H9 (cell line): ENCODE results near the gene DCUN1D4. TPM values are rescaled to one million over a fixed set of nuclear protein-coding genes. Genes with fewer than 3 reads are reported as not detected.

Source experiments
- DNase-seq: peaks from one replicate; pipeline ENCODE4 v3.0.0-alpha.2; 2017
- H2AFZ ChIP-seq: one replicate; pipeline ENCODE4 v1.6.1; 2013; ENCODE audit warnings: mild to moderate bottlenecking, low read length, control low read depth, moderate library complexity
- H2AK5ac ChIP-seq: 2 replicates; pipeline ENCODE4 v1.6.1; 2013; ENCODE audit warnings: low read length, control low read depth, mixed read lengths; ENCODE audit not compliant: insufficient read length
- H2BK120ac ChIP-seq: one replicate; pipeline ENCODE4 v1.6.1; 2013; ENCODE audit warnings: low read depth, mild to moderate bottlenecking, low read length, control low read depth, inconsistent platforms; ENCODE audit not compliant: poor library complexity, severe bottlenecking
- H2BK12ac ChIP-seq: 2 replicates; pipeline ENCODE4 v1.6.1; 2013; ENCODE audit warnings: low read length, control low read depth, mixed read lengths, low read depth; ENCODE audit not compliant: insufficient read length
- H2BK15ac ChIP-seq: 2 replicates; pipeline ENCODE4 v1.6.1; 2013; ENCODE audit warnings: low read depth, low read length, control low read depth
- H2BK20ac ChIP-seq: one replicate; pipeline ENCODE4 v1.6.1; 2013; ENCODE audit warnings: low read depth, mild to moderate bottlenecking, low read length, control low read depth, inconsistent platforms; ENCODE audit not compliant: poor library complexity, severe bottlenecking
- H2BK5ac ChIP-seq: 2 replicates; pipeline ENCODE4 v1.6.1; 2013; ENCODE audit warnings: low read length, control low read depth, mixed read lengths; ENCODE audit not compliant: insufficient read length
- H3K14ac ChIP-seq: 2 replicates; pipeline ENCODE4 v1.6.1; 2013; ENCODE audit warnings: low read length, control low read depth; ENCODE audit not compliant: insufficient read depth
- H3K18ac ChIP-seq: 2 replicates; pipeline ENCODE4 v1.6.1; 2013; ENCODE audit warnings: low read depth, mild to moderate bottlenecking, mixed read lengths, low read length, control low read depth; ENCODE audit not compliant: insufficient read length
- H3K23ac ChIP-seq: 2 replicates; pipeline ENCODE4 v1.6.1; 2013; ENCODE audit warnings: low read length, control low read depth, mixed read lengths, low read depth; ENCODE audit not compliant: insufficient read length
- H3K23me2 ChIP-seq: 2 replicates; pipeline ENCODE4 v1.6.1; 2013; ENCODE audit warnings: low read depth, mild to moderate bottlenecking, mixed read lengths, low read length, control low read depth; ENCODE audit not compliant: insufficient read length, poor library complexity, severe bottlenecking
- H3K27ac ChIP-seq: 2 replicates; pipeline ENCODE4 v1.5.1; 2013; ENCODE audit warnings: low read length, control low read depth, mixed read lengths, low read depth; ENCODE audit not compliant: insufficient read length
- H3K27me3 ChIP-seq: 2 replicates; pipeline ENCODE4 v1.6.1; 2013; ENCODE audit warnings: low read length, control low read depth, inconsistent platforms; ENCODE audit not compliant: insufficient read depth
- H3K4ac ChIP-seq: 2 replicates; pipeline ENCODE4 v1.6.1; 2013; ENCODE audit warnings: low read depth, mild to moderate bottlenecking, control low read depth, inconsistent platforms, low read length, moderate library complexity
- H3K4me1 ChIP-seq: 2 replicates; pipeline ENCODE4 v1.6.1; 2013; ENCODE audit warnings: low read length, control low read depth, inconsistent platforms; ENCODE audit not compliant: insufficient read depth
- H3K4me2 ChIP-seq: 2 replicates; pipeline ENCODE4 v1.6.1; 2013; ENCODE audit warnings: low read length, control low read depth, mixed read lengths; ENCODE audit not compliant: insufficient read length, insufficient read depth
- H3K56ac ChIP-seq: 2 replicates; pipeline ENCODE4 v1.6.1; 2013; ENCODE audit warnings: low read depth, mild to moderate bottlenecking, mixed read lengths, low read length, control low read depth; ENCODE audit not compliant: insufficient read length
- H3K79me1 ChIP-seq: 2 replicates; pipeline ENCODE4 v1.6.1; 2013; ENCODE audit warnings: low read depth, mild to moderate bottlenecking, moderate library complexity, low read length, control low read depth, inconsistent platforms; ENCODE audit not compliant: insufficient read depth, poor library complexity, severe bottlenecking
- H3K79me2 ChIP-seq: 2 replicates; pipeline ENCODE4 v1.6.1; 2013; ENCODE audit warnings: low read length, control low read depth, inconsistent platforms; ENCODE audit not compliant: insufficient read depth
- H3K9ac ChIP-seq: 2 replicates; pipeline ENCODE4 v1.6.1; 2013; ENCODE audit warnings: low read length, control low read depth, mixed read lengths; ENCODE audit not compliant: insufficient read length; ENCODE audit errors: extremely low read depth
- H3K9me3 ChIP-seq: one replicate; pipeline ENCODE4 v1.6.1; 2013; ENCODE audit warnings: low read depth, low read length, inconsistent platforms; ENCODE audit not compliant: control insufficient read depth
- H3T11ph ChIP-seq: one replicate; pipeline ENCODE4 v1.6.1; 2013; ENCODE audit warnings: mild to moderate bottlenecking, low read length, control low read depth, inconsistent platforms
- H4K20me1 ChIP-seq: one replicate; pipeline ENCODE4 v1.6.1; 2013; ENCODE audit not compliant: control insufficient read depth, insufficient read length, insufficient read depth
- H4K5ac ChIP-seq: 2 replicates; pipeline ENCODE4 v1.6.1; 2013; ENCODE audit warnings: low read depth, mild to moderate bottlenecking, mixed read lengths, low read length, control low read depth; ENCODE audit not compliant: insufficient read length
- H4K8ac ChIP-seq: replicated peaks from 2 replicates; pipeline ENCODE4 v1.6.1; 2013; ENCODE audit warnings: low read length, control low read depth, mixed read lengths, low read depth; ENCODE audit not compliant: insufficient read length
- H4K91ac ChIP-seq: 2 replicates; pipeline ENCODE4 v1.6.1; 2013; ENCODE audit warnings: low read depth, mild to moderate bottlenecking, moderate library complexity, mixed read lengths, low read length, control low read depth; ENCODE audit not compliant: insufficient read length
- H3K27ac Mint-ChIP-seq, 3 experiments: 2 replicates in 2 of 3; 3 replicates in 1 of 3; pipeline ENCODE4 v1.8.0; 2020 to 2021; ENCODE audit warnings: mixed read lengths in 3 of 3, mild to moderate bottlenecking in 1 of 3, moderate library complexity in 1 of 3
- H3K27me3 Mint-ChIP-seq: 2 replicates; pipeline ENCODE4 v1.8.0; 2021; ENCODE audit warnings: low read depth, mild to moderate bottlenecking, moderate library complexity, mixed read lengths
- H3K36me3 Mint-ChIP-seq, 3 experiments: 2 replicates in 2 of 3; 3 replicates in 1 of 3; pipeline ENCODE4 v1.8.0; 2020 to 2021; ENCODE audit warnings: low read depth in 3 of 3, mixed read lengths in 3 of 3; ENCODE audit not compliant: insufficient read depth in 1 of 3
- H3K4me1 Mint-ChIP-seq, 2 experiments: 2 replicates each; pipeline ENCODE4 v1.8.0; 2020; ENCODE audit warnings: mixed read lengths in 2 of 2
- H3K4me3 Mint-ChIP-seq, 2 experiments: 2 replicates in 1 of 2; 3 replicates in 1 of 2; pipeline ENCODE4 v1.8.0; 2020 to 2021; ENCODE audit warnings: mild to moderate bottlenecking in 2 of 2, mixed read lengths in 2 of 2, moderate library complexity in 1 of 2
- H3K9me3 Mint-ChIP-seq, 2 experiments: 2 replicates in 1 of 2; 3 replicates in 1 of 2; pipeline ENCODE4 v1.8.0; 2020; ENCODE audit warnings: mild to moderate bottlenecking in 2 of 2, mixed read lengths in 2 of 2, moderate library complexity in 1 of 2
- WGBS: extraction: QIAGEN DNeasy Blood & Tissue Kit; methylation state at CpG from one replicate; pipeline ENCODE4 v1.1.7; 2013; ENCODE audit warnings: missing lambda C conversion rate, low lambda C conversion rate, mixed read lengths; ENCODE audit not compliant: insufficient read length; ENCODE audit errors: extremely low coverage; 5-methylcytosine and 5-hydroxymethylcytosine counted together
- total RNA-seq: library from RNA; stranded (reverse); gene quantifications from 2 replicates; pipeline ENCODE4 v1.2.1, GENCODE V29; 2021
- TF ChIP-seq, protein P1 (sequence below): fragments of 200-600 bp; sonication (generic); conservative IDR thresholded peaks from 3 replicates; pipeline ENCODE4 v1.8.0; 2021; ENCODE audit warnings: antibody characterized with exemption, mild to moderate bottlenecking

The DCUN1D4 gene
- total RNA-seq, 1 experiment from 2014 or later, result 46.7 TPM

DNA sequence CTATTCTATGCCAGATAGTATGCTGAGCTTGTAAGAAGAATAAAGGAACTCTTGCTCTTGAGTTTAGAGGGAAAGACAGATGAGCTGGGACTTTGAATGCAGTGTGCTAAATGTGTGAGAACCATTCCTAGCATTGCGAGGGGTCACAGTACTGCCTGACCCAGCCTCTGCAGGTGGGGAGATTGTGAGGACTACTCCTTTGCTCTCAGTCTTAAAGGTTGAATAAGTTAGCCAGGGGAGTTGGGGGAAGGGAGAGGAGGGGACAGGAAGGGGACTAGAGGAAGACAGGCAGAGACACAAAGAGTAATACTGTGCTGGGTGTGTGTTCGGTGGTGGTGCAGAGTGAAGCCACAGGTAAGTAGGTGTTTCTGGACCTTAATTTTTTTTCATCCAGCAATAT lies 41.7 kb downstream of the DCUN1D4 start:
- Histone ChIP-seq H3K9ac (no peak overlapping the region), H3K4ac (no peak overlapping the region), H3K18ac (no peak overlapping the region), H4K8ac (no peak overlapping the region), H3K14ac (no peak overlapping the region), H3K79me1 (no peaks in the 10 kb centered on the region), H2AFZ (no peak overlapping the region), H4K91ac (no peak overlapping the region), H3K23ac (no peak overlapping the region), H2AK5ac (no peak overlapping the region), H4K5ac (no peak overlapping the region), H3K4me2 (no peak overlapping the region), H2BK12ac (no peak overlapping the region), H2BK5ac (no peak overlapping the region), H3K56ac (no peak overlapping the region), H2BK20ac (no peak overlapping the region), H3K27me3 (no peaks in the 10 kb centered on the region), H2BK15ac (no peak overlapping the region), H3K27ac (no peak overlapping the region), H3K4me1 (no peaks in the 10 kb centered on the region; the same call in 1 of the 2 replicates), H3T11ph (no peak overlapping the region), H3K9me3 (no peaks in the 10 kb centered on the region), H3K79me2 (no peaks in the 10 kb centered on the region), H3K23me2 (no peaks in the 10 kb centered on the region), H4K20me1 (no peaks in the 10 kb centered on the region), H2BK120ac (no peak overlapping the region)
- WGBS, result no CpG with 5 or more reads among the region's 2 CpGs
- Mint-ChIP-seq H3K4me1 (peaks cover 22 to 29% of the 10 kb centered on the region in 2 experiments), H3K4me3 (peak overlapping the region in 1 of 2 experiments; percentile 15; a peak in 1 of 5 replicates), H3K9me3 (no peaks in the 10 kb centered on the region), H3K36me3 (peaks cover 24 to 33% (median 30%) of the 10 kb centered on the region in 3 experiments), H3K27ac (peak overlapping the region; percentile 88 to 93 (median 91)), H3K27me3 (no peaks in the 10 kb centered on the region)
- TF ChIP-seq, protein P1, sequence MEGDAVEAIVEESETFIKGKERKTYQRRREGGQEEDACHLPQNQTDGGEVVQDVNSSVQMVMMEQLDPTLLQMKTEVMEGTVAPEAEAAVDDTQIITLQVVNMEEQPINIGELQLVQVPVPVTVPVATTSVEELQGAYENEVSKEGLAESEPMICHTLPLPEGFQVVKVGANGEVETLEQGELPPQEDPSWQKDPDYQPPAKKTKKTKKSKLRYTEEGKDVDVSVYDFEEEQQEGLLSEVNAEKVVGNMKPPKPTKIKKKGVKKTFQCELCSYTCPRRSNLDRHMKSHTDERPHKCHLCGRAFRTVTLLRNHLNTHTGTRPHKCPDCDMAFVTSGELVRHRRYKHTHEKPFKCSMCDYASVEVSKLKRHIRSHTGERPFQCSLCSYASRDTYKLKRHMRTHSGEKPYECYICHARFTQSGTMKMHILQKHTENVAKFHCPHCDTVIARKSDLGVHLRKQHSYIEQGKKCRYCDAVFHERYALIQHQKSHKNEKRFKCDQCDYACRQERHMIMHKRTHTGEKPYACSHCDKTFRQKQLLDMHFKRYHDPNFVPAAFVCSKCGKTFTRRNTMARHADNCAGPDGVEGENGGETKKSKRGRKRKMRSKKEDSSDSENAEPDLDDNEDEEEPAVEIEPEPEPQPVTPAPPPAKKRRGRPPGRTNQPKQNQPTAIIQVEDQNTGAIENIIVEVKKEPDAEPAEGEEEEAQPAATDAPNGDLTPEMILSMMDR, result no peak
- peak; percentile 56 for DNase-seq
